K562 (cell line): ENCODE data around the gene PLEKHA8. TPM values are rescaled to one million over a fixed set of nuclear protein-coding genes. Genes with fewer than 3 reads are reported as not detected.

ENCODE experiments used
- ARHGAP35 ChIP-seq: fragments of 450-650 bp; IDR thresholded peaks from 2 replicates; pipeline ENCODE4 v1.6.1; 2018; ENCODE audit not compliant: partially characterized antibody
- ETS1 ChIP-seq: conservative IDR thresholded peaks from 2 replicates; pipeline ENCODE4 v1.6.1; 2011; ENCODE audit warnings: low read depth, mild to moderate bottlenecking, low read length; ENCODE audit not compliant: control insufficient read depth
- ETV6 ChIP-seq, 3 experiments: fragments of 150-350 bp in 1 of 3; sonication (generic) in 1 of 3; formaldehyde crosslinking in 1 of 3; IDR thresholded peaks; 2 replicates each; pipeline versions ENCODE4 v1.6.1 to v1.8.0; 2014 to 2022; ENCODE audit warnings: borderline replicate concordance in 2 of 3, low read depth in 2 of 3, antibody characterized with exemption in 1 of 3, low read length in 1 of 3, mild to moderate bottlenecking in 1 of 3, missing genetic modification reagents in 1 of 3
- GTF2E2 ChIP-seq: fragments of 200-800 bp; sonication (Bioruptor generic); IDR thresholded peaks from 2 replicates; pipeline ENCODE4 v1.6.1; 2016; ENCODE audit warnings: missing genetic modification characterization, missing compliant biosample characterization
- HNRNPK ChIP-seq: fragments of 200-400 bp; formaldehyde crosslinking; IDR thresholded peaks from one replicate; pipeline ENCODE4 v1.6.1; 2018; ENCODE audit warnings: mild to moderate bottlenecking, low read depth, low read length; ENCODE audit not compliant: poor library complexity, severe bottlenecking
- IRF9 ChIP-seq: fragments of 450-650 bp; IDR thresholded peaks from 2 replicates; pipeline ENCODE4 v1.6.1; 2016; ENCODE audit warnings: missing biosample characterization, missing genetic modification characterization
- NCOA4 ChIP-seq: fragments of 450-650 bp; IDR thresholded peaks from 2 replicates; pipeline ENCODE4 v1.6.1; 2018; ENCODE audit warnings: mild to moderate bottlenecking; ENCODE audit not compliant: partially characterized antibody
- NCOR1 ChIP-seq: fragments of 450-650 bp; IDR thresholded peaks from 2 replicates; pipeline ENCODE4 v1.6.1; 2016; ENCODE audit warnings: mild to moderate bottlenecking, moderate library complexity
- NFRKB ChIP-seq: fragments of 450-650 bp; IDR thresholded peaks from 2 replicates; pipeline ENCODE4 v1.6.1; 2016; ENCODE audit warnings: low read depth
- NR2C2 ChIP-seq, 2 experiments: fragments of 200-800 bp in 1 of 2; sonication (Bioruptor generic) in 1 of 2; sonication (generic) in 1 of 2; formaldehyde crosslinking in 1 of 2; IDR thresholded peaks; 2 replicates each; pipeline versions ENCODE4 v1.6.1 to v1.8.0; 2016 to 2022; ENCODE audit warnings: mild to moderate bottlenecking in 1 of 2, missing compliant biosample characterization in 1 of 2, missing genetic modification characterization in 1 of 2, missing genetic modification reagents in 1 of 2
- POLR2AphosphoS2 ChIP-seq: IDR thresholded peaks from 2 replicates; pipeline ENCODE4 v1.6.1; 2012; ENCODE audit warnings: low read length, improper control_type of control experiment
- RBBP5 ChIP-seq: fragments of 200-600 bp; sonication (generic); IDR thresholded peaks from 2 replicates; pipeline ENCODE4 v1.6.1; 2012; ENCODE audit warnings: borderline replicate concordance, mild to moderate bottlenecking, low read length, control low read depth, inconsistent platforms; ENCODE audit not compliant: insufficient read depth, poor library complexity, severe bottlenecking
- RCOR1 ChIP-seq, 2 experiments: IDR thresholded peaks; 2 replicates each; pipeline ENCODE4 v1.6.1; 2012; ENCODE audit warnings: low read depth in 2 of 2, low read length in 2 of 2, borderline replicate concordance in 1 of 2, improper control_type of control experiment in 1 of 2
- RHOXF2B ChIP-seq: fragments of 250-450 bp; sonication (Bioruptor Pico); conservative IDR thresholded peaks from 2 replicates; pipeline ENCODE4 v1.5.1; 2021
- SMARCA5 ChIP-seq: fragments of 450-650 bp; IDR thresholded peaks from 2 replicates; pipeline ENCODE4 v1.6.1; 2016
- SNIP1 ChIP-seq: fragments of 450-650 bp; IDR thresholded peaks from 2 replicates; pipeline ENCODE4 v1.7.1; 2017; ENCODE audit warnings: low read depth, mild to moderate bottlenecking
- SRSF7 ChIP-seq: fragments of 200-400 bp; formaldehyde crosslinking; optimal IDR thresholded peaks from 2 replicates; pipeline ENCODE3; 2017; ENCODE audit warnings: mild to moderate bottlenecking, low read depth, low read length
- TCF3 ChIP-seq: sonication (generic); formaldehyde crosslinking; IDR thresholded peaks from 2 replicates; pipeline ENCODE4 v1.4.0; 2020; ENCODE audit warnings: mild to moderate bottlenecking, missing genetic modification reagents
- TEAD4 ChIP-seq, 2 experiments: sonication (generic) in 1 of 2; formaldehyde crosslinking in 1 of 2; IDR thresholded peaks; 2 replicates each; pipeline versions ENCODE4 v1.6.1 to v1.8.0; 2012 to 2022; ENCODE audit warnings: borderline replicate concordance in 1 of 2, inconsistent platforms in 1 of 2, low read length in 1 of 2, mild to moderate bottlenecking in 1 of 2, missing genetic modification reagents in 1 of 2
- ZNF3 ChIP-seq: fragments of 250-450 bp; sonication (Bioruptor Pico); IDR thresholded peaks from 2 replicates; pipeline ENCODE4 v1.5.0; 2021; ENCODE audit warnings: mild to moderate bottlenecking, moderate library complexity
- ZNF324 ChIP-seq: fragments of 250-450 bp; sonication (Bioruptor Pico); IDR thresholded peaks from 2 replicates; pipeline ENCODE4 v1.4.0; 2020; ENCODE audit warnings: mild to moderate bottlenecking
- ZNF347 ChIP-seq: fragments of 450-650 bp; formaldehyde crosslinking; IDR thresholded peaks from 2 replicates; pipeline ENCODE4 v1.4.0; 2020; ENCODE audit warnings: low read depth, mild to moderate bottlenecking, moderate library complexity
- ZNF395 ChIP-seq: fragments of 200-800 bp; sonication (Bioruptor generic); IDR thresholded peaks from 2 replicates; pipeline ENCODE4 v1.6.1; 2017; ENCODE audit warnings: missing genetic modification characterization, missing compliant biosample characterization
- ZNF583 ChIP-seq: fragments of 250-450 bp; sonication (Bioruptor Pico); IDR thresholded peaks from 2 replicates; pipeline ENCODE4 v1.4.0; 2020
- polyA plus RNA-seq, 8 experiments: library from polyadenylated mRNA; depleted of rRNA in 4 of 8; stranded (reverse) in 5 of 8; unstranded in 3 of 8; fragments of >200 nt; fragmentation: Nextera tagmentation in 2 of 8; fragmentation: Illumina TruSeq in 1 of 8; extraction: Ambion mirVana in 2 of 8; extraction: Trizol in 1 of 8; gene quantifications; 2 replicates each; pipeline versions ENCODE4 v1.2.1 to v1.2.3, GENCODE V29; 2011 to 2014; ENCODE audit warnings: inconsistent platforms in 1 of 8, missing spikeins in 1 of 8
- total RNA-seq, 7 experiments: library from RNA; depleted of rRNA in 6 of 7; stranded (reverse); fragments of >200 nt in 6 of 7; fragmentation: Illumina TruSeq in 2 of 7; extraction: Trizol in 2 of 7; gene quantifications; 2 replicates each; pipeline versions ENCODE4 v1.2.1 to v1.2.3, GENCODE V29; 2011 to 2021; ENCODE audit warnings: low replicate concordance in 1 of 7

Gene PLEKHA8
- total and polyA plus RNA-seq, 9 of the 15 experiments (the other 6 are each of a cell fraction or from before 2014, with no cell fraction given) = 3.2 to 16.3 (median 11.8) TPM

- TF ChIP-seq TCF3 (CRISPR knock-in tag) (peak; percentile 70), IRF9 (tag) (no peak), ZNF3 (CRISPR knock-in tag) (no peak), ZNF324 (CRISPR knock-in tag) (no peak), POLR2AphosphoS2 (no peak), TEAD4 (IDR thresholded peaks at IDR 0.05; ENCODE audit: low read length) (peak; percentile 47; the same call in 1 of the 2 replicates), TEAD4 (CRISPR knock-in tag; IDR thresholded peaks at IDR 0.05; ENCODE audit: borderline replicate concordance) (no peak), GTF2E2 (tag) (no peak), SMARCA5 (no peak), RBBP5 (no peak), ETV6 (IDR thresholded peaks at IDR 0.05; ENCODE audit: borderline replicate concordance in 1 of 2, low read depth in 2 of 2, low read length in 1 of 2) (no peak), ETV6 (CRISPR knock-in tag; IDR thresholded peaks at IDR 0.05; ENCODE audit: borderline replicate concordance) (no peak), SNIP1 (no peak), NCOA4 (no peak), ZNF583 (CRISPR knock-in tag) (no peak), ZNF347 (CRISPR knock-in tag) (no peak), NCOR1 (peak; percentile 57; the same call in 1 of the 2 replicates), HNRNPK (no peak), SRSF7 (no peak), ZNF395 (CRISPR knock-in tag) (peak; percentile 72), NR2C2 (CRISPR knock-in tag; IDR thresholded peaks at IDR 0.05) (no peak), NR2C2 (tag; IDR thresholded peaks at IDR 0.05) (peak; percentile 31; the same call in 1 of the 2 replicates), RCOR1 (IDR thresholded peaks at IDR 0.05; ENCODE audit: borderline replicate concordance in 1 of 2, low read depth in 2 of 2, low read length in 2 of 2) (no peak), NFRKB (no peak), RHOXF2B (CRISPR knock-in tag) (no peak), ARHGAP35 (no peak), ETS1 (no peak)
These were observed 135.2 kb downstream of the PLEKHA8 start (continued) for GRCh38 chr7:30163231-30163894.
